EH (cell line): ENCODE results near the gene CHD9NB.
"Not testable (repeated sequence)": the region's sequence is repeated elsewhere in the genome, so short reads cannot be mapped to it uniquely, and the experiment has no call there.

ENCODE experiments used
- DNase-seq: peaks from one replicate; pipeline ENCODE4 v3.0.0-alpha.2; 2015; ENCODE audit warnings: low read depth

Gene CHD9NB

GRCh38 chr16:53056392-53056881 is 3.7 kb upstream of the CHD9NB start:
- DNase-seq: peak; percentile 70

- peak; percentile 86 for DNase-seq
Measured at GRCh38 chr16:53055541-53056391, 3.1 kb upstream of the CHD9NB start.

GRCh38 chr16:53054670-53055485 is 2.2 kb upstream of the CHD9NB start, which contains the start of gene CHD9:
Gene CHD9 (plus strand): TSS chr16:53054991. CDS start chr16:53156090, 101,099 bp downstream.
- peak; percentile 86 for DNase-seq

GRCh38 chr16:53053967-53054669 is 1.4 kb upstream of the CHD9NB start:
- DNase-seq: no peak

- DNase-seq: not testable (repeated sequence)
Measured at GRCh38 chr16:53051255-53051654, 1.4 kb downstream of the CHD9NB start.

- DNase-seq: no peak
Measured at GRCh38 chr16:53048139-53048915, 4.4 kb downstream of the CHD9NB start.

GRCh38 chr16:53047515-53047914 is 5.2 kb downstream of the CHD9NB start:
- DNase-seq: not testable (repeated sequence)

GRCh38 chr16:53045341-53046220 is 7.1 kb downstream of the CHD9NB start:
- DNase-seq: no peak

- DNase-seq: no peak
Measured at GRCh38 chr16:53043986-53044601, 8.6 kb downstream of the CHD9NB start.

- no peak for DNase-seq
Measured at GRCh38 chr16:53043428-53043831, 9.3 kb downstream of the CHD9NB start.

GRCh38 chr16:53042235-53042701 is 10.4 kb downstream of the CHD9NB start:
- no peak for DNase-seq

GRCh38 chr16:53041320-53042051 is 11.2 kb downstream of the CHD9NB start:
- peak; percentile 24 for DNase-seq

- no peak for DNase-seq
Measured at GRCh38 chr16:53040788-53041187, 11.9 kb downstream of the CHD9NB start.

GRCh38 chr16:53036711-53037110 is 16.0 kb downstream of the CHD9NB start:
- not testable (repeated sequence) for DNase-seq

GRCh38 chr16:53036066-53036465 is 16.6 kb downstream of the CHD9NB start:
- DNase-seq: no peak

GRCh38 chr16:53035176-53035942 is 17.3 kb downstream of the CHD9NB start:
- no peak for DNase-seq

- DNase-seq: peak; percentile 27
Measured at GRCh38 chr16:53034306-53034705, 18.4 kb downstream of the CHD9NB start.

GRCh38 chr16:53031323-53031942 is 21.3 kb downstream of the CHD9NB start:
- DNase-seq: no peak
